HG03135 (cell line): ENCODE results near the gene ZFHX3.

ENCODE experiments used
- ATAC-seq: cut with Tn5 transposase; IDR thresholded peaks from one replicate; pipeline ENCODE4 v1.9.1; 2021; ENCODE audit warnings: mild to moderate bottlenecking, moderate library complexity; ENCODE audit not compliant: unreplicated experiment

ZFHX3 gene

DNA sequence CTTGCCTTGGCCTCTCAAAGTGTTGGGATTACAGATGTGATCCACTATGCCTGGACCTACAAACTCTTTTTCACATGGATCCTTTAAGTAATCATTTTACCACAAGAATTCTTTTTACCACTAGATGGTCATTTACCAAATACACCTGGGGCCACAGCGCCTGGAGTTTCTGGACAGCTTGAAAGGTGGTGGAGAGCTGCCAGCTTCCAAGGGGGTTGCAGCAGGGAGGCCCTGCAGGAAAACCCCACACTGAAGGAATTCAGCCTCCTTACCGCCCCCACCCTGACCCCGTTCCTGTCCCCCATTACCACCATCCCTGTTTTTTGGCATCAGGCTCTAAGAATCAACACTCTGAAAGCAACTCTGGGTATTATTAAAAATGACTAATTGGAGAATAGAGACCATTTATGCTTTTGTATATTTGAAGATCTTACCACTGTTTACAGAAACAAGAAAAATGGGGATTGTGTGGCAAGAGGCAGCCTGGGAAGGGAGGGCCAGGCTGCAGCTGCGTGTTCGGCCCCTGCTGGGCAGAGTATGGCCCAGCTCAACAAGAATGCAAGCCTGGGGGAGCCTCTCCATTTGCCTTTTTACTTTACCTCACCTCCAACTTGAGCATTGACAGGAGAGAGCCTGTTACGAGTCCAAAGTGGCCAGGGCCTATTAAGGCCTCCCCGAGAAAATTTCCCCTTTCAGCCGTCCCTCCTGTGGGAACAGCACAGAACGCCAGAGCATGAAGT is 209.9 kb downstream of the ZFHX3 start:
- ATAC-seq, result no peak

DNA sequence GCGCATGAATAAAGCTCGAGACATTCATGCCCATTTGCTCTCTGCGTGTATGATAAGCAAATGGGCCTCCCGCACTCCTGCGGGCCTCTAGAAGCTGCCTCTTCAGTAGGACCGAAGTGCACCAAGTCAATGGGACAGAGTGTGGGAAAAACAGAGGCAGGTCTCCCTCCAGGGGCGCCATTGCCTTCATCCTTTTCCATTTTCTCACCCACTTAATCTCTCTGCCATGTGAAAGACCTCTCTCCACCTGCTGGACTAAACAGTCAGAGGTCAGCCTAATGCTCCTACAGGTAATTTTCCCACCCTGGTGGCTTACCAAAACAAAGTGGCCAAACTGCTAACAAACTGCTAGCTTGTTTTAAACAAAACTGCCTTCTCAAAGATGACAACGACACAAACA is 210.9 kb downstream of the ZFHX3 start:
- no peak for ATAC-seq

GRCh38 chr16:72836181-72836580 is 211.7 kb downstream of the ZFHX3 start:
- ATAC-seq, result no peak

GRCh38 chr16:72835086-72835485 is 212.8 kb downstream of the ZFHX3 start:
- ATAC-seq, result no peak

- no peak for ATAC-seq
These were observed 213.4 kb downstream of the ZFHX3 start for GRCh38 chr16:72834499-72834898.

GRCh38 chr16:72833969-72834368 is 214.0 kb downstream of the ZFHX3 start:
- ATAC-seq, result no peak

- ATAC-seq, result no peak
These were observed 214.4 kb downstream of the ZFHX3 start for GRCh38 chr16:72833482-72833881.

- peak; percentile 75 for ATAC-seq
These were observed 215.2 kb downstream of the ZFHX3 start for GRCh38 chr16:72832621-72833248.

DNA sequence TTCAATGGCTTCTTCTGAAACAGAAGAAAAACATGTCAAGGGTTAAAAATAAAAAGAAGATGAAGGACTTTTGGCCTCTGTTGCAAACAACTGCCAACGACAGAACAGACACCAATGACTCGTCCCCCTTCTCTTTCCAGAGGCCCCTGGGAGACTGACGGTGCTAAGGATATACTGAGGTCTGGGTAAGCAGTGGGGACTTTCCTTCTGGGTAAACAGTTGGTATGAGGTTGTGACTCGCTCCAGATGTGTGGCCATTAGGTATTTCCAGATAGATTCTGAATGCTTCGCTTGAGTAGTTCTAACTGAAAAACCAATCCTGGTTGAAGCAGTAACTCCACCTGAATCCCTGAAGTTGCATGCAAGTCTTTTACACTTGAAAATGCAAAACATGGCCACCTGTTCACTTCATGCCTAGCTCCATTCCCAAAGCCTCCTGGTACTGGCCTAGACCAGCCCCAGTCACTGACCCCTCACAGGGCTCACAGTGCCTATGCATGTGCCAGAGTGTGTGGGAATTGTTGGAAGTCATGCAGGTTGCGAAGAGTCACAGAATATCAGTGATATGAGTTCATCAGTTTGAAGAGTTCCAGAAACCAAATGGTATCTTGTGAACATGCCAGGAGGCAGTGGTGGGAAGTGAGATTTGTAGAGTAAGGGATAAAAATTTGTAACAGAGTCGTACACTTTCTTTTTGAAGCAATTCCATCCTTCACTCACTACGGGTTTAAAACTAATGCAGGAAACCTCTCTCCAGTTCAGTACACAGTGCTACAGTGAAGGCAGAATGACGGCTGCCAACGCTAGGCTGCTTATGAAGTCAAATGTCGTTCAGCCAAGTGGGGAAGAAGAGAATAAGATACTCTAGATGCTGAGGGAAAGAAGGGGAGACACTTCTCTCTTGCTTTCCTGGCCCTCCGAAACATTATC is 217.8 kb downstream of the ZFHX3 start:
- ATAC-seq, result no peak

GRCh38 chr16:72827866-72828265 is 220.1 kb downstream of the ZFHX3 start:
- no peak for ATAC-seq

DNA sequence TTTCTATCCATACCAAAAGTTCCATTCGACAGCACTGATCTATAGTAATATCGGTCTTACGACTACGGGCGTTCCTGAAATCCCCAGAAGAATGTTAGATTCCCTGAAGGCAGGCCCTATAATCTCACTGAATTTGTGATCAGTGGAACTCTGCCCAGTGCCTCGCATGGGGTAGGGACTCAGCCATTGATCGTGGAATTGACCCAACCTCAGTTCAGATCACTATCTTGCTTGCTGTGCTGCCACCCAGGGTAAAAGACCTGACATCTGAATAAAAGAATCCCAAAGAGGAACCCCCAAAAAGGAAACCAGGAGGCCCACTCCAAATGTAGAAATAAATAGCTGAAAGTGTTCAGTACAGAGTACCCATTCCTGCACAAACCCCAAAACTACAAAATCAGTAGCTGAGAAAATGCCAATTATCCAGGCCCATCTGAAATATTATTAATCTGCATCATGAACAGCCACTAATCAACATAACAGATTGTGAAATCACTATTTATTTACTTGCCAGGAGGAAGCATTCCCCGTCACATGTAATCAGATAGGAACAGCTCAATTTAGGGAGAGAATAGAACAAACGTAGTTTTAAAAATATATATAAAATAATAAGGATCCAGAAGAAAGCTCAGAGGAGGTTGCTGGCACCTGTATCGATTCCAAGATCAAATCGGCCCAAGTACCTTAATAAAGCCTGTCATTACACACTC is 221.9 kb downstream of the ZFHX3 start:
- ATAC-seq, result no peak

- ATAC-seq, result no peak
These were observed 223.2 kb downstream of the ZFHX3 start for GRCh38 chr16:72824761-72825160.

DNA sequence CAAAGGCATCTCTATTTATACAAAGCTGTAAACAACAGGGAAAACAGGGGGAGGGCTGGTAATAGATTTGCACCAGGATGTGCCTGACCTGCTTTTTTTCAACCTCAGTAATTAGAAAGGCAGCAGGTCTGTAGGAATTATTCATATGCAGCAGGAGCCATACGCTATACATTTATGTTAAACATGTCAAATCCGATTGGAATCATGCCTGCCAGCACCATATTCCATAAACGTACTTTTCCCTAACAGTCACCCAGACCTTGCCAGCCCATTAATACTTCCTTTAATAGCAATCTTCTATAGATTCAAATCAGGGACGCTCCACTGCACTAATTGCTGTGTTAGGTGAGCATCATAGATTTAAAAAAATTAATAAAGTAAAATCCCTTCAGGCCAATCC is 223.9 kb downstream of the ZFHX3 start:
- ATAC-seq, result no peak

GRCh38 chr16:72821185-72821950 is 226.6 kb downstream of the ZFHX3 start:
- no peak for ATAC-seq

DNA sequence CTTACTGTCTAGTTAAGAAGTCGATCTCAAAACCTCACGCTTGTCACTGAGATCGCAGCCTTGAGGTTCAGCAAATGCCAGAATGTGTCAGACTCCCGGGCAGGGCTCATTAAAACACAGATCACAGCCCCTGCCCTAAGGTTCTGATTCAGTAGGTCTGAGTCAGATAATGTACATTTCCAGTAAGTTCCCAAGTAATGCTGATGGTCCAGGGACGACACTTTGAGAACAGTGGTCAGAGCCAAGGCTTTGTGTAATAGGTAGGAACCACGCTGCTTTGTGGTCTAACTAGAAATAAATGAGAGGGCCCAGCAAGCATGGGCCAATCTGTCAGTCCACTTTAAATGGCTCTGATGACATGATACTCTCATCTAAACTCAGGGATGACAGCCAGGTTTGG is 228.6 kb downstream of the ZFHX3 start:
- no peak for ATAC-seq

GRCh38 chr16:72818236-72818845 is 229.6 kb downstream of the ZFHX3 start:
- ATAC-seq, result no peak

- no peak for ATAC-seq
These were observed 232.3 kb downstream of the ZFHX3 start for GRCh38 chr16:72815348-72816318.

GRCh38 chr16:72814226-72814625 is 233.7 kb downstream of the ZFHX3 start:
- ATAC-seq, result no peak

DNA sequence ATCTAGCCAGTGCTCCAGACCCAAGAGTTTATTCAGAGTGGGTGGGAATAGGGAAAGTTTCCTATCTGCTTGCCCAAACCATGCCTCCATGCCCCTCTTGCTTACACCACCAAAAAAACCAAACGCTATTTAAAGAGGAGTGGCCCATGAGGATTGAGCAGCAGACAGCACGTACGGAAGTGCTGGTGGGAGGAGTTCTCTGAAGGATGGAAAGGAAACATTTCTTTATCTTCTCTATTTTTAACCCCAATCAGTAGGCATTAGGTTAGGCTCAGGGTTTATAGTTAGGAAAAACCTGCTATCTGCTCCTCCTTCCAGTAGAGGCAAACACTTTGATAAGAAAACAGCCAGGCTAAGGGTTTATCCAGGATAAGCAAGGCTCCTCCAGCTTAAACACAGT is 235.3 kb downstream of the ZFHX3 start:
- ATAC-seq, result no peak
